Spleen (tissue), 11 donors: ENCODE data around the gene KLF13. TPM values are rescaled to one million over a fixed set of nuclear protein-coding genes. Genes with fewer than 3 reads are reported as not detected.

Experiments
- DNase-seq: peaks from one replicate; pipeline ENCODE4 v3.0.0-alpha.2; 2020
- H3K27ac ChIP-seq, 8 donors: fragments of 200-600 bp; sonication (generic) in 7 of 8; 1 replicate in 4 of 8; 2 replicates in 4 of 8; pipeline versions ENCODE4 v1.5.0 to v1.8.0; 2016 to 2021; ENCODE audit warnings: inconsistent platforms in 4 of 8, mild to moderate bottlenecking in 4 of 8, moderate library complexity in 1 of 8
- H3K27me3 ChIP-seq, 7 donors: fragments of 200-600 bp; sonication (generic) in 6 of 7; replicated peaks in 1 of 7; 1 replicate in 4 of 7; 2 replicates in 3 of 7; pipeline versions ENCODE4 v1.5.0 to v1.8.0; 2016 to 2021; ENCODE audit warnings: inconsistent platforms in 3 of 7, mild to moderate bottlenecking in 1 of 7
- H3K36me3 ChIP-seq, 6 donors: fragments of 200-600 bp; sonication (generic) in 5 of 6; 1 replicate in 4 of 6; 2 replicates in 2 of 6; pipeline versions ENCODE4 v1.5.0 to v1.8.0; 2016 to 2021; ENCODE audit warnings: inconsistent platforms in 2 of 6
- H3K4me1 ChIP-seq, 6 donors: fragments of 200-600 bp; sonication (generic) in 5 of 6; 1 replicate in 3 of 6; 2 replicates in 3 of 6; pipeline versions ENCODE4 v1.5.0 to v1.8.0; 2016 to 2021; ENCODE audit warnings: inconsistent platforms in 3 of 6
- H3K4me3 ChIP-seq, 8 donors: fragments of 200-600 bp; sonication (generic) in 7 of 8; 1 replicate in 4 of 8; 2 replicates in 4 of 8; pipeline versions ENCODE4 v1.5.0 to v1.8.0; 2016 to 2021; ENCODE audit warnings: inconsistent platforms in 4 of 8, mild to moderate bottlenecking in 4 of 8, moderate library complexity in 2 of 8
- H3K9me3 ChIP-seq, 8 donors: fragments of 200-600 bp; sonication (generic) in 7 of 8; 1 replicate in 4 of 8; 2 replicates in 4 of 8; pipeline versions ENCODE4 v1.5.0 to v1.8.0; 2016 to 2021; ENCODE audit warnings: inconsistent platforms in 4 of 8
- POLR2A ChIP-seq, 3 donors: fragments of 450-650 bp; IDR thresholded peaks; one replicate each; pipeline ENCODE4 v1.5.1; 2017; ENCODE audit warnings: antibody characterized with exemption in 3 of 3, mild to moderate bottlenecking in 1 of 3
- POLR2AphosphoS5 ChIP-seq, 3 donors: sonication (generic); formaldehyde crosslinking; IDR thresholded peaks; one replicate each; pipeline ENCODE4 v1.5.1; 2017; ENCODE audit warnings: antibody characterized with exemption in 3 of 3
- WGBS, 5 donors: extraction: QIAGEN DNeasy Blood & Tissue Kit in 3 of 5; methylation state at CpG; one replicate each; pipeline versions ENCODE4 v1.1.5 to v1.1.7; 2013 to 2018; 5-methylcytosine and 5-hydroxymethylcytosine counted together
- intact Hi-C: fragments of 100-400 bp; cut with DNase I; formaldehyde crosslinking; loops from one replicate; pipeline ENCODE4 v1.15.0; 2023; ENCODE audit warnings: low total_unique reads
- polyA plus RNA-seq, 3 donors: library from polyadenylated mRNA; stranded (reverse); fragments of 200-250 nt; gene quantifications; one replicate each; pipeline ENCODE4 v1.2.1, GENCODE V29; 2013
- total RNA-seq, 7 donors: library from RNA; depleted of rRNA in 3 of 7; stranded (reverse); fragments of >200 nt in 3 of 7; fragmentation: NEBNext Ultra II Directional in 4 of 7; extraction: Animal tissue kit (Norgen Biotek cat#: 25700) in 4 of 7; gene quantifications; one replicate each; pipeline versions ENCODE4 v1.1.0 to v1.2.1, GENCODE V29; 2016 to 2021
- TF ChIP-seq, protein P1 (sequence below), 11 experiments: fragments of 200-600 bp in 7 of 11; fragments of 450-650 bp in 4 of 11; sonication (generic) in 4 of 11; IDR thresholded peaks in 8 of 11; conservative IDR thresholded peaks in 3 of 11; 1 replicate in 7 of 11; 2 replicates in 4 of 11; pipeline versions ENCODE4 v1.4.0 to v1.8.0; 2016 to 2021; ENCODE audit warnings: antibody characterized with exemption in 11 of 11, inconsistent platforms in 4 of 11, mild to moderate bottlenecking in 1 of 11
- donor health status: healthy with polysubstance abuse.
- donor health status: DM: no; HTN: no; CAD: no; lungs with moderate emphysema.
- donor health status: DM: no; HTN: no; CAD: no.
- donor health status: Bipolar disorder and iron deficiency.
- donor health status: healthy.
- donor health status: DM: no; HTN: no; CAD: no.
- donor health status: DM: yes; HTN: yes; CAD: no.

The KLF13 gene
- total and polyA plus RNA-seq, 10 donors, result 21.8 to 111 (median 81.4) TPM

DNA sequence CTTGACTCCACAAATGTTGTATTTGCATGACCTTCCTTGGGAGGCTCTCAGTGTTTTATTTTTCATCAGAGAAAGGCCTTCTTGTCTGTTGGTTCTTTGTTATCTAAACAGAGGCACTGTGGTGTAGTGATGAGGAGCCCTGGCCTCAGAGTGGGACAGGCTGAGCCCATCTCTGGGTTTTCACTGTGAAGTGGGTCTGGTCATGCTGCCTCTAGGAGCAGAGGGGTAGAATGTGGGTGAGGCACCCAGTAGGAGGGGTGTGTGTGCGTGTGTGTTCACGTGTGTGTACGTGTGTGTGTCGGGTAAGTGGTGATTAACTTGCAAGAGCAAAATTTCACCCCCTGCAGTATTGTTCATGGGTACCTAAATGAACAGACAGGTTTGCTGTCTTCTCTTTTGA is 14.4 kb downstream of the KLF13 start:
- H3K27me3 ChIP-seq, result no peaks in the 10 kb centered on the region
- H3K9me3 ChIP-seq, result no peaks in the 10 kb centered on the region
- peaks cover 47 to 100% (median 100%) of the 10 kb centered on the region in 6 donors for H3K4me1 ChIP-seq
- peak overlapping the region in 4 of 8 donors; percentile 96 to 100 (median 98) for H3K27ac ChIP-seq
- DNase-seq, result no peak
- WGBS, 5 donors, result 74 to 89% (median 85%) methylated on average over 4 of the region's 4 CpGs
- TF ChIP-seq, protein P1, sequence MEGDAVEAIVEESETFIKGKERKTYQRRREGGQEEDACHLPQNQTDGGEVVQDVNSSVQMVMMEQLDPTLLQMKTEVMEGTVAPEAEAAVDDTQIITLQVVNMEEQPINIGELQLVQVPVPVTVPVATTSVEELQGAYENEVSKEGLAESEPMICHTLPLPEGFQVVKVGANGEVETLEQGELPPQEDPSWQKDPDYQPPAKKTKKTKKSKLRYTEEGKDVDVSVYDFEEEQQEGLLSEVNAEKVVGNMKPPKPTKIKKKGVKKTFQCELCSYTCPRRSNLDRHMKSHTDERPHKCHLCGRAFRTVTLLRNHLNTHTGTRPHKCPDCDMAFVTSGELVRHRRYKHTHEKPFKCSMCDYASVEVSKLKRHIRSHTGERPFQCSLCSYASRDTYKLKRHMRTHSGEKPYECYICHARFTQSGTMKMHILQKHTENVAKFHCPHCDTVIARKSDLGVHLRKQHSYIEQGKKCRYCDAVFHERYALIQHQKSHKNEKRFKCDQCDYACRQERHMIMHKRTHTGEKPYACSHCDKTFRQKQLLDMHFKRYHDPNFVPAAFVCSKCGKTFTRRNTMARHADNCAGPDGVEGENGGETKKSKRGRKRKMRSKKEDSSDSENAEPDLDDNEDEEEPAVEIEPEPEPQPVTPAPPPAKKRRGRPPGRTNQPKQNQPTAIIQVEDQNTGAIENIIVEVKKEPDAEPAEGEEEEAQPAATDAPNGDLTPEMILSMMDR (IDR thresholded peaks at IDR 0.05 in 8 of 11, conservative IDR thresholded peaks at IDR 0.05 in 3 of 11), result no peak
- TF ChIP-seq POLR2AphosphoS5 (IDR thresholded peaks at IDR 0.05) (no peak), POLR2A (IDR thresholded peaks at IDR 0.05) (no peak)
- intact Hi-C loops, result no loop called here
- H3K4me3 ChIP-seq, result no peak overlapping the region
- H3K36me3 ChIP-seq, result peaks cover 0 to 22% (median 0%) of the 10 kb centered on the region in 6 donors

DNA sequence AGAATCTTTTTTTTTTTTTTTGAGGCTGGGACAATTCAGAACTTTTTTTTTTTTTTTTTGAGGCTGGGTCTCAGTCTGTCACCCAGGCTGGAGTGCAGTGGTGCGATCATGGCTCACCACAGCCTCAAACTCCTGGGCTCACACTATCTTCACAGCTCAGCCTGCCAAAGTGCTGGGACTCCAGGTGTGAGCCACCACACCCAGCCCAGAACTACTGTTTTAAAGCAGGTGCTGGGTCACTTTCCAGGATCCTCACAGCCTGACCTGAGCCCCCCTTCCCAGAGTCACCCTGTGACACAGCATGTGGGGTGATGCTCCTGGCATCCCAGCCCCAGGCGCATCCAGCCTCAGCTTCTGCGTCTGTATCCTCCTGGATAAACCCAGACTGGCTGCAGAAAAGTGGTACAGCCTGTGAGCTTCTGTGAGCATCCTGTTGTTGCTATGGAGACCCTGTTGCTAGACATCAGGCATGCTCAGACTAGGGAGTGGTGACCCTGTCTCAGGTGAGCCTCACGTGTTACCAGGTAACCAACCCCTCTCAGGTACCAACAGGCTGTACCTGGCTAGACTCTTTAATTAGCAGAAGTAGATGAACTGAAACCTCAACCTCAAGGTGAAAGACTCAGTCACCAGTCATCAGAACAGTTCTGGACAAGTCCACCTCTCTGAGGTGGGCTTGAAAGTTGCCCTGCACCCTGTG is 15.0 kb downstream of the KLF13 start:
- H3K36me3 ChIP-seq, result peaks cover 0 to 27% (median 0%) of the 10 kb centered on the region in 6 donors
- H3K27me3 ChIP-seq, result no peaks in the 10 kb centered on the region
- TF ChIP-seq POLR2A (IDR thresholded peaks at IDR 0.05), result no peak
- TF ChIP-seq POLR2AphosphoS5 (IDR thresholded peaks at IDR 0.05), result no peak
- TF ChIP-seq, protein P1 (IDR thresholded peaks at IDR 0.05 in 8 of 11, conservative IDR thresholded peaks at IDR 0.05 in 3 of 11), result no peak
- 74 to 88% (median 83%) methylated on average over 2 to 4 of the region's 4 CpGs for WGBS, 5 donors
- H3K27ac ChIP-seq, result peak overlapping the region in 7 of 8 donors; percentile 17 to 100 (median 96)
- peak overlapping the region in 1 of 8 donors; percentile 42 for H3K4me3 ChIP-seq
- H3K4me1 ChIP-seq, result peaks cover 47 to 100% (median 100%) of the 10 kb centered on the region in 6 donors
- DNase-seq, result peak; percentile 39
- H3K9me3 ChIP-seq, result no peaks in the 10 kb centered on the region
- intact Hi-C loops, result no loop called here

DNA sequence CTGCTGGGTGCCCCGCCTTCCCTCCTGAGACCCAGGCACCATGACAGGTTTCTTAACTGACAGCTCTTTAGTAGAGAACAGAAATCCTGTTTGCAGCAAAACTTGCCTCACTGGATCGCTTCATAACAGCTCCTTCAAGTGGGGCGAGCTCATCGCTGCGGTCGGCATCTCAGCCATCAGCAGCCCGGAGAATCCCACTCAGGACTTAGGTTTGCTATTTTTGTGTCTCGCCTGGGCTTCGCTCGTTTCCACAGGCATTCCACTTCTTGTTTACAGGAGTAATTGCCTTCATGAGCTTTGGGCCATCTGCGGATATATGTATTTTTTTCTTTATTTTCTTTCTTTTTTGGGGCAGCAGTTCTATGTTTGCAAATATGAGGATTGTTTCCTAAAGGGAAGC is 15.7 kb downstream of the KLF13 start:
- peak; percentile 71 for DNase-seq
- Histone ChIP-seq H3K9me3 (no peaks in the 10 kb centered on the region), H3K4me1 (peaks cover 49 to 100% (median 100%) of the 10 kb centered on the region in 6 donors), H3K27me3 (no peaks in the 10 kb centered on the region), H3K36me3 (peaks cover 0 to 35% (median 0%) of the 10 kb centered on the region in 6 donors), H3K4me3 (peak overlapping the region in 1 of 8 donors; percentile 42), H3K27ac (peak overlapping the region in 7 of 8 donors; percentile 17 to 100 (median 96))
- WGBS, 5 donors, result 71 to 81% (median 74%) methylated on average over 10 to 11 of the region's 11 CpGs
- intact Hi-C loops, result no loop called here
- TF ChIP-seq POLR2A (IDR thresholded peaks at IDR 0.05), result no peak
- TF ChIP-seq POLR2AphosphoS5 (IDR thresholded peaks at IDR 0.05), result no peak
- TF ChIP-seq, protein P1 (IDR thresholded peaks at IDR 0.05 in 8 of 11, conservative IDR thresholded peaks at IDR 0.05 in 3 of 11), result no peak
